Aorta (tissue), 5 donors: ENCODE results near the gene LPP. TPM values are rescaled to one million over a fixed set of nuclear protein-coding genes. Genes with fewer than 3 reads are reported as not detected.
A peak's percentile ranks its signal among the peaks of the same experiment; 100 is the strongest.

Source experiments
- ATAC-seq: fragments of 200-7000 bp; cut with Tn5 transposase; one replicate; pipeline ENCODE4 v1.9.1; 2022; ENCODE audit warnings: moderate library complexity; ENCODE audit not compliant: low FRiP score
- DNase-seq, 2 donors: peaks; one replicate each; pipeline ENCODE4 v3.0.0-alpha.2; 2020
- H3K27ac ChIP-seq, 2 donors: one replicate each; pipeline ENCODE4 v1.5.1; 2013; ENCODE audit warnings: low read length in 2 of 2, mild to moderate bottlenecking in 2 of 2, moderate library complexity in 2 of 2, control low read depth in 1 of 2, inconsistent platforms in 1 of 2, low read depth in 1 of 2
- H3K27me3 ChIP-seq, 2 donors: one replicate each; pipeline ENCODE4 v1.6.1; 2013; ENCODE audit warnings: control low read depth in 1 of 2, low read length in 1 of 2, mild to moderate bottlenecking in 1 of 2, moderate library complexity in 1 of 2; ENCODE audit not compliant: insufficient read depth in 2 of 2, control insufficient read depth in 1 of 2
- H3K36me3 ChIP-seq, 2 donors: one replicate each; pipeline ENCODE4 v1.6.1; 2013; ENCODE audit warnings: control low read depth in 1 of 2, low read length in 1 of 2, mild to moderate bottlenecking in 1 of 2; ENCODE audit not compliant: insufficient read depth in 2 of 2, control insufficient read depth in 1 of 2
- H3K4me1 ChIP-seq, 2 donors: one replicate each; pipeline ENCODE4 v1.6.1; 2013; ENCODE audit warnings: low read length in 2 of 2, control low read depth in 1 of 2, mild to moderate bottlenecking in 1 of 2, moderate library complexity in 1 of 2; ENCODE audit not compliant: insufficient read depth in 2 of 2, control insufficient read depth in 1 of 2
- H3K4me3 ChIP-seq, 2 donors: one replicate each; pipeline ENCODE4 v1.5.1; 2013; ENCODE audit warnings: low read length in 2 of 2, control low read depth in 1 of 2, mild to moderate bottlenecking in 1 of 2
- H3K9me3 ChIP-seq: one replicate; pipeline ENCODE4 v1.6.1; 2013; ENCODE audit warnings: mild to moderate bottlenecking, low read length; ENCODE audit not compliant: control insufficient read depth
- WGBS, 2 donors: extraction: QIAGEN DNeasy Blood & Tissue Kit; methylation state at CpG; one replicate each; pipeline ENCODE4 v1.1.7; 2013; 5-methylcytosine and 5-hydroxymethylcytosine counted together
- intact Hi-C, 2 donors: fragments of 100-400 bp; cut with DNase I; formaldehyde crosslinking; loops; one replicate each; pipeline versions ENCODE4 v1.14.2 to v1.15.0; 2022
- polyA plus RNA-seq, 2 donors: library from polyadenylated mRNA; stranded (reverse); fragments of 200-250 nt; gene quantifications; one replicate each; pipeline ENCODE4 v1.2.3, GENCODE V29; 2013
- total RNA-seq, 2 donors: library from RNA; stranded (reverse); fragmentation: NEBNext Ultra II Directional; extraction: Animal tissue kit (Norgen Biotek cat#: 25700); gene quantifications; one replicate each; pipeline ENCODE4 v1.2.1, GENCODE V29; 2021
- donor health status: healthy with polysubstance abuse.
- donor health status: Bipolar disorder and iron deficiency.
- donor health status: DM: no; HTN: no; CAD: no.
- donor health status: DM: no; HTN: no; CAD: no.
- donor health status: DM: yes; HTN: yes; CAD: no.

Gene LPP
- total and polyA plus RNA-seq, 4 donors = 37.7 to 2,536 (median 527) TPM

GRCh38 chr3:188486126-188486525 is 332.2 kb downstream of the LPP start:
- intact Hi-C loops = loop anchor here in 1 of 2 donors (10.0 kb wide), 1 partner anchor 741 kb away; the partner anchor contains the start of gene BCL6
- 88 to 89% methylated on average over 5 of the region's 5 CpGs for WGBS, 2 donors
- Histone ChIP-seq H3K27ac (no peak overlapping the region), H3K9me3 (no peaks in the 10 kb centered on the region), H3K27me3 (no peaks in the 10 kb centered on the region), H3K4me1 (peaks cover 2 to 10% of the 10 kb centered on the region in 2 donors), H3K36me3 (peaks cover 0 to 2% of the 10 kb centered on the region in 2 donors), H3K4me3 (no peak overlapping the region)
- DNase-seq (no peak), ATAC-seq (no peak)

DNA sequence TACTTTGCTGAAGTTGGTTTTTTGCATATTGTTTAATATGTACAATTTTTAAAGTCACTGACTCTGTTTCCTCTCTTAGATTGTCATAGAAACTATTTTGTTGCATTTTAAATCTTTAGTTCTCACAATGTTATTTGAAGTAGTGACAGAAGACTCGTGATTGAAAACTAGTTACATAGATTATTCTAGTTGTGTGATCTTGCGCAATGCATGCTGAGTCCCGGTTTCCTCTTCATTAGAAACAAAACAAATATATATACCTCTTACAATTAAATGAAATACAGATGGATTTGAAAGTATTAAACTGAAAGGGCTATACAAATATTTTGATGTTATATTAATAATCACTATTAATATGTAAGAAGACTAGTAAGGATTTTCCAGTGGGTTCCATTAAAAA is 333.0 kb downstream of the LPP start:
- H3K4me3 ChIP-seq = no peak overlapping the region
- H3K27ac ChIP-seq = no peak overlapping the region
- ATAC-seq = no peak
- H3K36me3 ChIP-seq = peaks cover 0 to 2% of the 10 kb centered on the region in 2 donors
- WGBS, 2 donors = 90 to 93% methylated on average over 3 of the region's 3 CpGs
- no peak for DNase-seq
- no peaks in the 10 kb centered on the region for H3K27me3 ChIP-seq
- H3K9me3 ChIP-seq = no peaks in the 10 kb centered on the region
- H3K4me1 ChIP-seq = peaks cover 4 to 13% of the 10 kb centered on the region in 2 donors
- intact Hi-C loops = loop anchor here in 1 of 2 donors (10.0 kb wide), 1 partner anchor 742 kb away; the partner anchor contains the start of gene BCL6

DNA sequence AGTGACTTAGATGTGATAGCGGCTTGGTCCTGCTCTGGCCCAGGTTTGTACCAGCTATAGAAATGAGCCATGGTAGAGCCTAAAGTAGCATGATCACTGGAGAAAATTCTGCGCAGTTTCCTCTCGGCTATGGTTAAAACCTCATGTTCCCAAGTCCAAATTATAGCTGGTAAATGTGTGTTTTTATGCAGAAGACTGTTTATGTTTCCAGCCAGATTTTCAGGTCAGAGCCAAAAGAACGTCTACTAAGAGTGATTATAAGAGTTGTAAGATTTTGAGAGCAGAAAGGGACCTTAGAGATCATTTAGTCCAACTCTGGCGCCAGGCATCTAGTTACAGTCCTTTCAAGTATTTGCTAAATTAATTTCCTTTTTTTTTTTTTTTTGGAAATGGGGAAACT is 333.7 kb downstream of the LPP start:
- Histone ChIP-seq H3K27ac (peak overlapping the region; percentile 4 to 54), H3K4me1 (peaks cover 4 to 13% of the 10 kb centered on the region in 2 donors)
- intact Hi-C loops = loop anchor here in 1 of 2 donors (10.0 kb wide), 1 partner anchor 743 kb away; the partner anchor contains the start of gene BCL6

GRCh38 chr3:188488801-188489200 is 334.8 kb downstream of the LPP start:
- Histone ChIP-seq H3K4me3 (no peak overlapping the region), H3K4me1 (peaks cover 4 to 7% of the 10 kb centered on the region in 2 donors), H3K27ac (no peak overlapping the region), H3K36me3 (peaks cover 0 to 2% of the 10 kb centered on the region in 2 donors), H3K9me3 (no peaks in the 10 kb centered on the region), H3K27me3 (no peaks in the 10 kb centered on the region)
- WGBS, 2 donors = 95 to 97% methylated on average over 6 of the region's 6 CpGs
- ATAC-seq = no peak
- no peak for DNase-seq
- intact Hi-C loops = loop anchor here in 1 of 2 donors (10.0 kb wide), 1 partner anchor 744 kb away; the partner anchor contains the start of gene BCL6

More for the DNA sequence above, 333.7 kb downstream of the LPP start:
- WGBS, 2 donors = 12 to 18% methylated on average over 5 of the region's 5 CpGs
- no peak overlapping the region for H3K4me3 ChIP-seq
- no peaks in the 10 kb centered on the region for H3K27me3 ChIP-seq
- ATAC-seq (no peak), DNase-seq (no peak)
- H3K36me3 ChIP-seq = peaks cover 0 to 2% of the 10 kb centered on the region in 2 donors
- H3K9me3 ChIP-seq = no peaks in the 10 kb centered on the region

DNA sequence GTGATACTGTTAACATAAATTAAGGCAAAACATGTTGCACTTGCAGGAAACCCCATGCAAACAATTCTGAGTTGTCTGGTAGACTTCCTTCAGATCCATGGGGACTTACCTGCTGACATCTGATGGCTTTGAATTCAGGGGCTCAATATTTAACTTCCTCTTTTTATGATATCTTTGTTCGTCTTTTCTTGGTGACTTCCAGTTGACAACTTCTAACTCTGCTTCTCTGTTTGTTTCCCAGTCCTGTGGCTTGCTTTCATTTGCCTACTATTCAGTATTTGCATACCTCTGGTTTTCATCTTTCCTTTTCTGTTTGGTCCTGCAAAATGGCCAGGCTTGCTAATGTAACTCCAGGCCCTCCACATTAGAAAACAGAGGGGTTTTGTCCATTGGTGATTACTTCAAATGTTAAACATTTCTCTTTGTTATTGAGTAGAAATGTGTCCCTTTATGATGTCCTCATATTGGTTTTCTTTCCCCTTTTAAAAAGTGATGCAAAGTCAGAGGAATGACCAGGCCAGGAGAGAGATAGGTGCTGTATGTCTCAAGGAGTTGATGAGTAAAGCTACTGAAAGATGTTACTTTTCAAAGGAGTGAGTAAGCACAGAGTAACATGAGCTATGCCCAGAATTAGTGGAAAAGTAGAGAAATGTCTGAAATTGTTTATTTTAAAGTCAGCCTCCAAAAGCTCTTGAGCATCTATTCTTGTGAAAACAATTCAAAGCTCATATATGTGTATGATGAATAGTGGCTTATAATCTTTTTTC is 335.9 kb downstream of the LPP start:
- H3K27me3 ChIP-seq = no peaks in the 10 kb centered on the region
- intact Hi-C loops = loop anchor here in 1 of 2 donors (10.0 kb wide), 1 partner anchor 745 kb away; the partner anchor contains the start of gene BCL6
- no peak for DNase-seq
- 69 to 81% methylated on average over 1 of the region's 1 CpG for WGBS, 2 donors
- ATAC-seq = no peak
- H3K4me3 ChIP-seq = no peak overlapping the region
- peaks cover 4 to 9% of the 10 kb centered on the region in 2 donors for H3K4me1 ChIP-seq
- H3K27ac ChIP-seq = no peak overlapping the region
- peaks cover 0 to 2% of the 10 kb centered on the region in 2 donors for H3K36me3 ChIP-seq
- H3K9me3 ChIP-seq = no peaks in the 10 kb centered on the region

GRCh38 chr3:188490416-188490815 is 336.5 kb downstream of the LPP start:
- H3K4me3 ChIP-seq = no peak overlapping the region
- H3K36me3 ChIP-seq = no peaks in the 10 kb centered on the region
- peaks cover 4 to 9% of the 10 kb centered on the region in 2 donors for H3K4me1 ChIP-seq
- 95% methylated on average over 11 of the region's 11 CpGs for WGBS, 2 donors
- intact Hi-C loops = no loop called here
- no peak overlapping the region for H3K27ac ChIP-seq
- DNase-seq (no peak), ATAC-seq (no peak)
- no peaks in the 10 kb centered on the region for H3K9me3 ChIP-seq
- no peaks in the 10 kb centered on the region for H3K27me3 ChIP-seq

DNA sequence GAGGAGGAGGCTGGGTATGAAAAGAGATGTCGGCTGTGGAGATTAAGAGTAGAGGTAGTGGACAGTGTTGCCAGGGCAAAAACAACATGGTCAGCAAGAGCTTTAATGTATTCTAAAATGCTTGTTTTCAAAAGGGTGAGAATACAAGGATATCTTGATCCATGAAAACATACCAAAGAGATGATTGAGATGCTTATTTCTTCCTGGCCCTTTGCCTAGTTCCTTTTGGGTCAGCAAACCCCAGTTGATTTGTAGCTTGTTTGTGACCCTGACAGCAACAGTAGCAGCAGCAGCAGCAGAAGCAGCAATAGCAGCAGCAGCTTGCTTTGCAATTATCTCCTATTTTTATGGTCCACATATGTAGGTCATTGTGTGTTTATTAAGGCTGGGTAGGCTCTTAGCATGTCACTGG is 337.3 kb downstream of the LPP start:
- Histone ChIP-seq H3K9me3 (no peaks in the 10 kb centered on the region), H3K27me3 (no peaks in the 10 kb centered on the region), H3K36me3 (no peaks in the 10 kb centered on the region), H3K4me1 (peaks cover 4 to 9% of the 10 kb centered on the region in 2 donors), H3K27ac (peak overlapping the region in 1 of 2 donors; percentile 51), H3K4me3 (no peak overlapping the region)
- intact Hi-C loops = no loop called here
- 7 to 12% methylated on average over 1 of the region's 1 CpG for WGBS, 2 donors
- DNase-seq (no peak), ATAC-seq (no peak)

GRCh38 chr3:188496390-188496789 is 342.4 kb downstream of the LPP start:
- no peak for DNase-seq
- H3K9me3 ChIP-seq = no peaks in the 10 kb centered on the region
- peaks cover 1 to 12% of the 10 kb centered on the region in 2 donors for H3K4me1 ChIP-seq
- 85 to 86% methylated on average over 3 of the region's 3 CpGs for WGBS, 2 donors
- intact Hi-C loops = no loop called here
- no peak overlapping the region for H3K4me3 ChIP-seq
- no peaks in the 10 kb centered on the region for H3K27me3 ChIP-seq
- no peak for ATAC-seq
- H3K27ac ChIP-seq = no peak overlapping the region
- H3K36me3 ChIP-seq = no peaks in the 10 kb centered on the region

GRCh38 chr3:188497021-188497420 is 343.1 kb downstream of the LPP start:
- no peak overlapping the region for H3K27ac ChIP-seq
- no peak overlapping the region for H3K4me3 ChIP-seq
- no peak for ATAC-seq
- H3K4me1 ChIP-seq = peaks cover 0 to 9% of the 10 kb centered on the region in 2 donors
- H3K36me3 ChIP-seq = no peaks in the 10 kb centered on the region
- H3K9me3 ChIP-seq = no peaks in the 10 kb centered on the region
- 77 to 81% methylated on average over 4 of the region's 4 CpGs for WGBS, 2 donors
- DNase-seq = no peak
- no peaks in the 10 kb centered on the region for H3K27me3 ChIP-seq
- intact Hi-C loops = no loop called here
